Measurements from ENCODE around the gene ATRN. TPM values are rescaled to one million over a fixed set of nuclear protein-coding genes. Genes with fewer than 3 reads are reported as not detected.
"Not testable (repeated sequence)": the region's sequence is repeated elsewhere in the genome, so short reads cannot be mapped to it uniquely, and the experiment has no call there.

The ATRN gene
- total and polyA plus RNA-seq, 4 donors, result 4.2 to 38.5 (median 21.2) TPM

DNA sequence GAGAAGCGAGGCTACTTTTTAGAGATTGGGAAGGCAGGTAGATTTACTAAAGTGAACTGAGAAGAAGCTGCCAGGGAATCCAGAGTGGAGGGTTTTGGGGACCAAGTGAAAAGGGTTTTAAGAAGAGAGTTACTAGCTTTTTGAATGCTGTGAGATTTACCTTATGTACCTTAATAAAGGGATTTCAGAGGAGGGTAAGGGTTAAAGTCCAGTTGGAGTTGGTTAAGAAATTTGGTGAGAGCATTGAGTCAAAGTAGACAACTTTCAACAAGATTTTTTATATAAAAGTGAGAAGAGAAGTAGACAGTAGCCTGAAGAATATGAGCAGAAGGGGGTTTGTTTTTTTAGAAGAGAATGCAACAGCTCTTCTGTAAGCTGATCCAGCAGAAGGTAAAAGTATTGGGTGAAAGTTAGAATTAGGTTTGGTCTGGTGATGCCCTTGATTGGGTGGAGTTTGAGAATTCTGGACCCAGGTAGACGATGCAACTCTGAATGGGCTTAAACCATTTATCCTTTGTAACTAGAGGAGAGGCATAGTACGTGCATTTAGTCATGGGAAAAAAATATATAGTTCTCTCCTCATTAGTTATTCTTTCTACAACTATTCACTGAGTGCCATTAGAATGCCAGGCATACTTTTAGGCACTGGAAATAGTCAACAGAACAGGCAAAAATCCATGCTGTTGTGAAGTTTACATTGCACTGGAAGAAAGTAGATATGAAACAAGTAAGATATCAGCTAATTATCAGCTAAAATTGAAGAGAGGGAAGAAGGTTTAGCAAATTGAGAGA, 44.8 kb downstream of the ATRN start:
- Histone ChIP-seq H3K9ac (ENCODE audit: insufficient read depth in 1 of 2, low read length in 2 of 2) (no peak overlapping the region), H3K27ac (ENCODE audit: low read depth in 1 of 2, low read length in 1 of 2) (no peak overlapping the region), H3K4me3 (no peak overlapping the region), H3K36me3 (ENCODE audit: control insufficient read depth in 4 of 4, insufficient read depth in 4 of 4, low read length in 4 of 4) (no peaks in the 10 kb centered on the region), H3K4me1 (ENCODE audit: control insufficient read depth in 5 of 5, insufficient read depth in 5 of 5, low read length in 5 of 5) (peaks cover 0 to 6% (median 2%) of the 10 kb centered on the region in 5 donors), H3K27me3 (ENCODE audit: control insufficient read depth in 3 of 3, insufficient read depth in 3 of 3, low read length in 2 of 3) (no peaks in the 10 kb centered on the region), H3K9me3 (ENCODE audit: control insufficient read depth in 4 of 4, insufficient read depth in 3 of 4, low read length in 3 of 4) (no peaks in the 10 kb centered on the region)
- DNase-seq (peak in 2 of 3 donors; percentile 25 to 37), ATAC-seq (ENCODE audit: insufficient read depth, low FRiP score) (no peak)
- 74 to 82% methylated on average over 3 of the region's 3 CpGs for WGBS, 2 donors
- TF ChIP-seq, protein P1, sequence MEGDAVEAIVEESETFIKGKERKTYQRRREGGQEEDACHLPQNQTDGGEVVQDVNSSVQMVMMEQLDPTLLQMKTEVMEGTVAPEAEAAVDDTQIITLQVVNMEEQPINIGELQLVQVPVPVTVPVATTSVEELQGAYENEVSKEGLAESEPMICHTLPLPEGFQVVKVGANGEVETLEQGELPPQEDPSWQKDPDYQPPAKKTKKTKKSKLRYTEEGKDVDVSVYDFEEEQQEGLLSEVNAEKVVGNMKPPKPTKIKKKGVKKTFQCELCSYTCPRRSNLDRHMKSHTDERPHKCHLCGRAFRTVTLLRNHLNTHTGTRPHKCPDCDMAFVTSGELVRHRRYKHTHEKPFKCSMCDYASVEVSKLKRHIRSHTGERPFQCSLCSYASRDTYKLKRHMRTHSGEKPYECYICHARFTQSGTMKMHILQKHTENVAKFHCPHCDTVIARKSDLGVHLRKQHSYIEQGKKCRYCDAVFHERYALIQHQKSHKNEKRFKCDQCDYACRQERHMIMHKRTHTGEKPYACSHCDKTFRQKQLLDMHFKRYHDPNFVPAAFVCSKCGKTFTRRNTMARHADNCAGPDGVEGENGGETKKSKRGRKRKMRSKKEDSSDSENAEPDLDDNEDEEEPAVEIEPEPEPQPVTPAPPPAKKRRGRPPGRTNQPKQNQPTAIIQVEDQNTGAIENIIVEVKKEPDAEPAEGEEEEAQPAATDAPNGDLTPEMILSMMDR (IDR thresholded peaks at IDR 0.05; ENCODE audit: control extremely low read depth, extremely low read depth), result no peak

DNA sequence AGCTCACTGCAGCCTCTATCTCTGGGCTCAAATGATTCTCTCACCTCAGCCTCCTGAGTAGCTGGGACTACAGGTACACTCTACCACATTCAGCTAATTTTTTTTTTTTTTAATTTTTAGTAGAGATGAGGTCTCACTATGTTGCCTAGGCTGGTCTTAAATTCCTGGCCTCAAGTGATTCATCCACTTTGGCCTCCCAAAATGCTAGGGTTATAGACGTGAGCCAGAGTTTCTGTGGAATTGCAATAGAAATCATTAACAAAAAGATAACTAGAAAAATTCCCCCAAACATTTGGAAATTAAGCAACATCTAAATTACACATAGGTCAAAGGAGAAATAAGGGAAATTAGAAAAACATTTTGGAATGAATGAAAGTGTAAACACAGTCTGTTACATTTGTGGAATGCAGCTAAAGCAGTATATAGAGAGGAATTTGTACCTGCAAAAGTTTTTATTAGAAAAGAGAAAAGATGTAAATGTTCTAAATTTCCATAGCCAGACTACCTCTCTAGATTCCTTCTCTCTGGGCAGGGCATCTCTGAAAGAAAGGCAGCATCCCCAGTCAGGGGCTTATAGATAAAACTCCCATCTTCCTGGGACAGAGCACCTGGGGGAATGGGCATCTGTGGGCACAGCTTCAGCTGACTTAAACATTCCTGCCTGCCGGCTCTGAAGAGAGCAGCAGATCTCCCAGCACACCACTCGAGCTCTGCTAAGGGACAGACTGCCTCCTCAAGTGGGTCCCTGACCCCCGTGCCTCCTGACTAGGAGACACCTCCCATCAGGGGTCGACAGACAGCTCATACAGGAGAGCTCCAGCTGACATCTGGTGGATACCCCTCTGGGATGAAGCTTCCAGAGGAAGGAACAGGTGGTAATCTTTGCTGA, 51.3 kb downstream of the ATRN start:
- H3K27ac ChIP-seq (ENCODE audit: low read depth in 1 of 2, low read length in 1 of 2), result no peak overlapping the region
- no peak overlapping the region for H3K9ac ChIP-seq (ENCODE audit: insufficient read depth in 1 of 2, low read length in 2 of 2)
- no peaks in the 10 kb centered on the region for H3K36me3 ChIP-seq (ENCODE audit: control insufficient read depth in 4 of 4, insufficient read depth in 4 of 4, low read length in 4 of 4)
- DNase-seq (no peak), ATAC-seq (ENCODE audit: insufficient read depth, low FRiP score) (no peak)
- H3K4me3 ChIP-seq, result no peak overlapping the region
- TF ChIP-seq, protein P1 (IDR thresholded peaks at IDR 0.05; ENCODE audit: control extremely low read depth, extremely low read depth), result no peak
- H3K27me3 ChIP-seq (ENCODE audit: control insufficient read depth in 3 of 3, insufficient read depth in 3 of 3, low read length in 2 of 3), result no peaks in the 10 kb centered on the region
- H3K4me1 ChIP-seq (ENCODE audit: control insufficient read depth in 5 of 5, insufficient read depth in 5 of 5, low read length in 5 of 5), result no peaks in the 10 kb centered on the region
- peaks cover 0 to 3% (median under 1%) of the 10 kb centered on the region in 4 donors for H3K9me3 ChIP-seq (ENCODE audit: control insufficient read depth in 4 of 4, insufficient read depth in 3 of 4, low read length in 3 of 4)
- WGBS, 2 donors, result 94 to 98% methylated on average over 5 of the region's 5 CpGs

DNA sequence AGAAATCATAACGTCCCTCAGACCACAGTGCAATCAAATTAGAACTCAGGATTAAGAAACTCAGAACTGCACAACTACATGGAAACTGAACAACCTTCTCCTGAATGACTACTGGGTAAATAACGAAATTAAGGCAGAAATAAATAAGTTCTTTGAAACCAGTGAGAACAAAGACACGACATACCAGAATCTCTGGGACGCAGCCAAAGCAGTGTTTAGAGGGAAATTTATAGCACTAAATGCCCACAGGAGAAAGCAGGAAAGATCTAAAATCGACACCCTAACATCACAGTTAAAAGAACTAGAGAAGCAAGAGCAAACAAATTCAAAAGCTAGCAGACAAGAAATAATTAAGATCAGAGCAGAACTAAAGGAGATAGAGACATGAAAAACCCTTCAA, 53.9 kb downstream of the ATRN start:
- ATAC-seq (ENCODE audit: insufficient read depth, low FRiP score); H3K36me3 ChIP-seq (ENCODE audit: control insufficient read depth in 4 of 4, insufficient read depth in 4 of 4, low read length in 4 of 4); H3K27ac ChIP-seq (ENCODE audit: low read depth in 1 of 2, low read length in 1 of 2): not testable (repeated sequence)

DNA sequence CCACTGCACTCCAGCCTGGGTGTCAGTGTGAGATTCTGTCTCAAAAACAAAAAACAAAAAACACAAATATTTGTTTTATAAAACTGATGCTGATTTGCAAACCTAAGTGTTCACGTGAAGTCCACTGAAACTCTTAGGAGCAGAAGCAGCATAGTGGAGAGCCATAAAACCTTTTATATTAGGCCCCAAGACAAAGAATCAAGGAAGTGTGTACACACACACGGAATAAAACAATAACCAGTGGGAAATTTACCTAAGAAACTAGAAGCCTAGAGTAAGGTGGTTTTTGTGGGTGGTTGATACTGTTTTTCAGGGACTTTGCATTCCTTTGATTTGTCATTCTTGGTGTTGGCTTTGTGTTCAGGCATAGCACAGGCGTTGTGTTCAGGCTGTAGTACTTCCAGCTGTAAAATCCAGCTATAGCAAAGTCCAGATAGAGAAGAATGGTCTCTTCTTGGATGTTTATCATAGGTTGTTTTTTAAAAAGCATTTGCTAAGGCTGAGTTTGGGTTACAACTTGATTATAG, 61.3 kb downstream of the ATRN start:
- Histone ChIP-seq H3K4me1 (ENCODE audit: control insufficient read depth in 5 of 5, insufficient read depth in 5 of 5, low read length in 5 of 5) (no peaks in the 10 kb centered on the region), H3K9ac (ENCODE audit: insufficient read depth in 1 of 2, low read length in 2 of 2) (no peak overlapping the region), H3K27ac (ENCODE audit: low read depth in 1 of 2, low read length in 1 of 2) (no peak overlapping the region), H3K36me3 (ENCODE audit: control insufficient read depth in 4 of 4, insufficient read depth in 4 of 4, low read length in 4 of 4) (no peaks in the 10 kb centered on the region), H3K9me3 (ENCODE audit: control insufficient read depth in 4 of 4, insufficient read depth in 3 of 4, low read length in 3 of 4) (no peaks in the 10 kb centered on the region), H3K27me3 (ENCODE audit: control insufficient read depth in 3 of 3, insufficient read depth in 3 of 3, low read length in 2 of 3) (no peaks in the 10 kb centered on the region), H3K4me3 (no peak overlapping the region)
- DNase-seq (no peak), ATAC-seq (ENCODE audit: insufficient read depth, low FRiP score) (no peak)
- 87 to 91% methylated on average over 3 of the region's 3 CpGs for WGBS, 2 donors
- TF ChIP-seq, protein P1 (IDR thresholded peaks at IDR 0.05; ENCODE audit: control extremely low read depth, extremely low read depth), result no peak

More for the DNA sequence above, 53.9 kb downstream of the ATRN start:
- H3K9ac ChIP-seq (ENCODE audit: insufficient read depth in 1 of 2, low read length in 2 of 2); H3K27me3 ChIP-seq (ENCODE audit: control insufficient read depth in 3 of 3, insufficient read depth in 3 of 3, low read length in 2 of 3); H3K4me1 ChIP-seq (ENCODE audit: control insufficient read depth in 5 of 5, insufficient read depth in 5 of 5, low read length in 5 of 5); DNase-seq; H3K4me3 ChIP-seq; H3K9me3 ChIP-seq (ENCODE audit: control insufficient read depth in 4 of 4, insufficient read depth in 3 of 4, low read length in 3 of 4): not testable (repeated sequence)
- 91 to 95% methylated on average over 5 of the region's 5 CpGs for WGBS, 2 donors

DNA sequence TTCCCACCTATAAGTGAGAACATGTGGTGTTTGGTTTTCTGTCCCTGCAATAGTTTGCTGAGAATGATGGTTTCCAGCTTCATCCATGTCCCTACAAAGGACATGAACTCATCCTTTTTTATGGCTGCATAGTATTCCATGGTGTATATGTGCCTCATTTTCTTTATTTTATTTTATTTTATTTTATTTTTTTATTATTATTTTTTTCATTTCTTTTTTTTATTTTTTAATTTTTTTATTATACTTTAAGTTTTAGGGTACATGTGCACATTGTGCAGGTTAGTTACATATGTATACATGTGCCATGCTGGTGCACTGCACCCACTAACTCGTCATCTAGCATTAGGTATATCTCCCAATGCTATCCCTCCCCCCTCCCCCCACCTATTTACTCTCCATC, 66.9 kb downstream of the ATRN start:
- WGBS, 2 donors, result 92 to 100% methylated on average over 1 of the region's 1 CpG
- H3K9ac ChIP-seq (ENCODE audit: insufficient read depth in 1 of 2, low read length in 2 of 2); H3K27me3 ChIP-seq (ENCODE audit: control insufficient read depth in 3 of 3, insufficient read depth in 3 of 3, low read length in 2 of 3); ATAC-seq (ENCODE audit: insufficient read depth, low FRiP score); DNase-seq; H3K9me3 ChIP-seq (ENCODE audit: control insufficient read depth in 4 of 4, insufficient read depth in 3 of 4, low read length in 3 of 4); H3K4me1 ChIP-seq (ENCODE audit: control insufficient read depth in 5 of 5, insufficient read depth in 5 of 5, low read length in 5 of 5); H3K4me3 ChIP-seq; H3K36me3 ChIP-seq (ENCODE audit: control insufficient read depth in 4 of 4, insufficient read depth in 4 of 4, low read length in 4 of 4); H3K27ac ChIP-seq (ENCODE audit: low read depth in 1 of 2, low read length in 1 of 2): not testable (repeated sequence)

Data from lung (tissue), 12 donors.